ENCODE results near the gene GALNT11.
"Not testable (repeated sequence)": the region's sequence is repeated elsewhere in the genome, so short reads cannot be mapped to it uniquely, and the experiment has no call there.

- not testable (repeated sequence) for TF ChIP-seq CTCF (IDR thresholded peaks at IDR 0.05; ENCODE audit: insufficient read depth, low read length); POLR2AphosphoS5 (IDR thresholded peaks at IDR 0.05; ENCODE audit: low read depth); SPI1 (IDR thresholded peaks at IDR 0.05; ENCODE audit: borderline replicate concordance, low read depth); REST (IDR thresholded peaks at IDR 0.05; ENCODE audit: insufficient replicate concordance, low read depth); GABPA (IDR thresholded peaks at IDR 0.05; ENCODE audit: low read depth)
Observed at GRCh38 chr7:152017683-152018082, 7.8 kb upstream of the GALNT11 start.
